Transverse colon (tissue), 4 donors: ENCODE results near the gene FATE1.

Experiments used
- POLR2A ChIP-seq: fragments of 450-650 bp; IDR thresholded peaks from one replicate; pipeline ENCODE4 v1.6.1; 2016; ENCODE audit warnings: antibody characterized with exemption, mild to moderate bottlenecking, moderate library complexity
- POLR2AphosphoS5 ChIP-seq, 3 donors: sonication (generic); formaldehyde crosslinking; IDR thresholded peaks; one replicate each; pipeline ENCODE4 v1.6.1; 2016; ENCODE audit warnings: antibody characterized with exemption in 3 of 3
- TF ChIP-seq, protein P1 (sequence below), 5 experiments: fragments of 200-600 bp in 3 of 5; fragments of 450-650 bp in 2 of 5; sonication (generic) in 3 of 5; IDR thresholded peaks; 1 replicate in 2 of 5; 2 replicates in 3 of 5; pipeline ENCODE4 v1.5.1; 2016 to 2017; ENCODE audit warnings: antibody characterized with exemption in 5 of 5, inconsistent platforms in 3 of 5, mild to moderate bottlenecking in 2 of 5, moderate library complexity in 1 of 5

GRCh38 chrX:151742311-151742710, 26.5 kb downstream of the FATE1 start:
- TF ChIP-seq, protein P1, sequence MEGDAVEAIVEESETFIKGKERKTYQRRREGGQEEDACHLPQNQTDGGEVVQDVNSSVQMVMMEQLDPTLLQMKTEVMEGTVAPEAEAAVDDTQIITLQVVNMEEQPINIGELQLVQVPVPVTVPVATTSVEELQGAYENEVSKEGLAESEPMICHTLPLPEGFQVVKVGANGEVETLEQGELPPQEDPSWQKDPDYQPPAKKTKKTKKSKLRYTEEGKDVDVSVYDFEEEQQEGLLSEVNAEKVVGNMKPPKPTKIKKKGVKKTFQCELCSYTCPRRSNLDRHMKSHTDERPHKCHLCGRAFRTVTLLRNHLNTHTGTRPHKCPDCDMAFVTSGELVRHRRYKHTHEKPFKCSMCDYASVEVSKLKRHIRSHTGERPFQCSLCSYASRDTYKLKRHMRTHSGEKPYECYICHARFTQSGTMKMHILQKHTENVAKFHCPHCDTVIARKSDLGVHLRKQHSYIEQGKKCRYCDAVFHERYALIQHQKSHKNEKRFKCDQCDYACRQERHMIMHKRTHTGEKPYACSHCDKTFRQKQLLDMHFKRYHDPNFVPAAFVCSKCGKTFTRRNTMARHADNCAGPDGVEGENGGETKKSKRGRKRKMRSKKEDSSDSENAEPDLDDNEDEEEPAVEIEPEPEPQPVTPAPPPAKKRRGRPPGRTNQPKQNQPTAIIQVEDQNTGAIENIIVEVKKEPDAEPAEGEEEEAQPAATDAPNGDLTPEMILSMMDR (IDR thresholded peaks at IDR 0.05): no peak
- TF ChIP-seq POLR2A: no peak
- no peak for TF ChIP-seq POLR2AphosphoS5 (IDR thresholded peaks at IDR 0.05)
